CD14-positive monocyte (primary cell): ENCODE results near the gene CCDC154. TPM values are rescaled to one million over a fixed set of nuclear protein-coding genes. Genes with fewer than 3 reads are reported as not detected.

ENCODE experiments used
- DNase-seq, 3 donors: peaks; one replicate each; pipeline ENCODE4 v3.0.0-alpha.2; 2011 to 2022
- H2AFZ ChIP-seq: 2 replicates; pipeline ENCODE4 v1.6.0; 2012; ENCODE audit warnings: mild to moderate bottlenecking, low read depth, low read length, inconsistent platforms; ENCODE audit not compliant: insufficient read depth, poor library complexity, severe bottlenecking
- H3K27ac ChIP-seq, 2 donors: 1 replicate in 1 of 2; 2 replicates in 1 of 2; pipeline ENCODE4 v1.5.1; 2012 to 2013; ENCODE audit warnings: low read length in 2 of 2, control low read depth in 1 of 2, inconsistent platforms in 1 of 2, low read depth in 1 of 2, mild to moderate bottlenecking in 1 of 2
- H3K27me3 ChIP-seq, 2 donors: one replicate each; pipeline versions ENCODE4 v1.6.0 to v1.6.1; 2011 to 2013; ENCODE audit warnings: low read length in 2 of 2; ENCODE audit not compliant: control insufficient read depth in 2 of 2, insufficient read depth in 2 of 2
- H3K36me3 ChIP-seq, 2 donors: replicated peaks in 1 of 2; 1 replicate in 1 of 2; 2 replicates in 1 of 2; pipeline versions ENCODE4 v1.5.1 to v1.6.1; 2012 to 2013; ENCODE audit warnings: low read length in 2 of 2, control low read depth in 1 of 2, inconsistent platforms in 1 of 2, mild to moderate bottlenecking in 1 of 2; ENCODE audit not compliant: insufficient read depth in 2 of 2, control insufficient read depth in 1 of 2
- H3K4me1 ChIP-seq, 2 donors: 1 replicate in 1 of 2; 2 replicates in 1 of 2; pipeline versions ENCODE4 v1.5.1 to v1.6.1; 2012 to 2013; ENCODE audit warnings: low read length in 2 of 2, control low read depth in 1 of 2, inconsistent platforms in 1 of 2, mild to moderate bottlenecking in 1 of 2, moderate library complexity in 1 of 2; ENCODE audit not compliant: insufficient read depth in 2 of 2, control insufficient read depth in 1 of 2
- H3K4me2 ChIP-seq: replicated peaks from 2 replicates; pipeline ENCODE3; 2012; ENCODE audit warnings: low read length, moderate library complexity, mild to moderate bottlenecking; ENCODE audit not compliant: poor library complexity, severe bottlenecking; ENCODE audit errors: extremely low read depth
- H3K4me3 ChIP-seq, 3 experiments: fragments of 200-600 bp in 1 of 3; sonication (generic) in 1 of 3; replicated peaks in 1 of 3; 1 replicate in 2 of 3; 2 replicates in 1 of 3; pipeline ENCODE4 v1.5.1; 2011 to 2013; ENCODE audit warnings: low read length in 3 of 3, mild to moderate bottlenecking in 3 of 3, control low read depth in 2 of 3, low read depth in 2 of 3, inconsistent platforms in 1 of 3, moderate library complexity in 1 of 3
- H3K79me2 ChIP-seq: 2 replicates; pipeline ENCODE4 v1.6.0; 2012; ENCODE audit warnings: mild to moderate bottlenecking, control low read depth, inconsistent platforms, low read length, moderate library complexity; ENCODE audit not compliant: insufficient read depth
- H3K9ac ChIP-seq: 2 replicates; pipeline ENCODE4 v1.6.0; 2017; ENCODE audit warnings: low read length, mild to moderate bottlenecking; ENCODE audit not compliant: insufficient read depth, poor library complexity, severe bottlenecking
- H3K9me3 ChIP-seq, 2 donors: replicated peaks in 1 of 2; 1 replicate in 1 of 2; 2 replicates in 1 of 2; pipeline versions ENCODE4 v1.5.1 to v1.6.1; 2012 to 2013; ENCODE audit warnings: low read length in 2 of 2, control low read depth in 1 of 2; ENCODE audit not compliant: control insufficient read depth in 1 of 2, insufficient read depth in 1 of 2
- H4K20me1 ChIP-seq: 2 replicates; pipeline ENCODE4 v1.6.0; 2012; ENCODE audit warnings: mild to moderate bottlenecking, low read length, control low read depth, moderate library complexity; ENCODE audit not compliant: insufficient read depth
- H3K27ac Mint-ChIP-seq, 7 donors: one replicate each; pipeline ENCODE4 v1.8.0; 2020; ENCODE audit warnings: mild to moderate bottlenecking in 7 of 7, mixed read lengths in 7 of 7, moderate library complexity in 6 of 7, inconsistent platforms in 2 of 7
- H3K27me3 Mint-ChIP-seq, 3 donors: one replicate each; pipeline ENCODE4 v1.8.0; 2021 to 2022; ENCODE audit warnings: low read depth in 3 of 3, mild to moderate bottlenecking in 3 of 3, mixed read lengths in 3 of 3, moderate library complexity in 3 of 3, inconsistent platforms in 1 of 3
- H3K36me3 Mint-ChIP-seq, 2 donors: one replicate each; pipeline ENCODE4 v1.8.0; 2020; ENCODE audit warnings: mixed read lengths in 2 of 2, inconsistent platforms in 1 of 2, mild to moderate bottlenecking in 1 of 2
- H3K4me1 Mint-ChIP-seq: one replicate; pipeline ENCODE4 v1.8.0; 2020; ENCODE audit warnings: mild to moderate bottlenecking, mixed read lengths
- H3K4me3 Mint-ChIP-seq, 2 donors: one replicate each; pipeline ENCODE4 v1.8.0; 2020; ENCODE audit warnings: mild to moderate bottlenecking in 2 of 2, mixed read lengths in 2 of 2, moderate library complexity in 1 of 2
- H3K9me3 Mint-ChIP-seq, 7 donors: one replicate each; pipeline ENCODE4 v1.8.0; 2020 to 2022; ENCODE audit warnings: mixed read lengths in 7 of 7, mild to moderate bottlenecking in 6 of 7, moderate library complexity in 6 of 7, inconsistent platforms in 2 of 7
- WGBS: methylation state at CpG from one replicate; pipeline ENCODE4 v1.1.5; 2013; ENCODE audit warnings: missing lambda C conversion rate; ENCODE audit not compliant: insufficient coverage; 5-methylcytosine and 5-hydroxymethylcytosine counted together
- intact Hi-C, 2 donors: fragments of 100-400 bp; cut with micrococcal nuclease; formaldehyde crosslinking; loops; one replicate each; pipeline versions ENCODE4 v1.15.0 to v1.15.1; 2023
- polyA plus RNA-seq, 3 donors: library from polyadenylated mRNA; depleted of rRNA in 1 of 3; unstranded in 2 of 3; stranded (reverse) in 1 of 3; fragments of 300-500 nt in 2 of 3; fragments of >200 nt in 1 of 3; fragmentation: Illumina TruSeq in 2 of 3; gene quantifications; 1 replicate in 2 of 3; 2 replicates in 1 of 3; pipeline ENCODE4 v1.2.3, GENCODE V29; 2012 to 2021
- TF ChIP-seq, protein P1 (sequence below): fragments of 200-600 bp; IDR thresholded peaks from one replicate; pipeline ENCODE4 v1.8.0; 2022; ENCODE audit warnings: antibody characterized with exemption, mild to moderate bottlenecking

The CCDC154 gene
- polyA plus RNA-seq, 3 donors, result 5.9 TPM; not detected in 2

GRCh38 chr16:1435921-1436697 is 8.2 kb downstream of the CCDC154 start:
- intact Hi-C loops, result no loop called here
- H3K27ac Mint-ChIP-seq, result no peak overlapping the region
- 95% methylated on average over 19 of the region's 32 CpGs for WGBS

More at GRCh38 chr16:1435921-1436697, 8.2 kb downstream of the CCDC154 start:
- Histone ChIP-seq H4K20me1 (no peaks in the 10 kb centered on the region), H3K9ac (no peak overlapping the region), H3K79me2 (no peaks in the 10 kb centered on the region), H3K4me3 (no peak overlapping the region), H2AFZ (no peak overlapping the region), H3K4me2 (no peak overlapping the region), H3K4me1 (peaks cover 0 to 13% of the 10 kb centered on the region in 2 donors), H3K27ac (no peak overlapping the region), H3K27me3 (peaks cover 0 to 27% of the 10 kb centered on the region in 2 donors), H3K36me3 (peaks cover 0 to 4% of the 10 kb centered on the region in 2 donors), H3K9me3 (no peaks in the 10 kb centered on the region)
- no peak for DNase-seq
- TF ChIP-seq, protein P1, sequence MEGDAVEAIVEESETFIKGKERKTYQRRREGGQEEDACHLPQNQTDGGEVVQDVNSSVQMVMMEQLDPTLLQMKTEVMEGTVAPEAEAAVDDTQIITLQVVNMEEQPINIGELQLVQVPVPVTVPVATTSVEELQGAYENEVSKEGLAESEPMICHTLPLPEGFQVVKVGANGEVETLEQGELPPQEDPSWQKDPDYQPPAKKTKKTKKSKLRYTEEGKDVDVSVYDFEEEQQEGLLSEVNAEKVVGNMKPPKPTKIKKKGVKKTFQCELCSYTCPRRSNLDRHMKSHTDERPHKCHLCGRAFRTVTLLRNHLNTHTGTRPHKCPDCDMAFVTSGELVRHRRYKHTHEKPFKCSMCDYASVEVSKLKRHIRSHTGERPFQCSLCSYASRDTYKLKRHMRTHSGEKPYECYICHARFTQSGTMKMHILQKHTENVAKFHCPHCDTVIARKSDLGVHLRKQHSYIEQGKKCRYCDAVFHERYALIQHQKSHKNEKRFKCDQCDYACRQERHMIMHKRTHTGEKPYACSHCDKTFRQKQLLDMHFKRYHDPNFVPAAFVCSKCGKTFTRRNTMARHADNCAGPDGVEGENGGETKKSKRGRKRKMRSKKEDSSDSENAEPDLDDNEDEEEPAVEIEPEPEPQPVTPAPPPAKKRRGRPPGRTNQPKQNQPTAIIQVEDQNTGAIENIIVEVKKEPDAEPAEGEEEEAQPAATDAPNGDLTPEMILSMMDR, result no peak
- H3K4me3 Mint-ChIP-seq, result no peak overlapping the region
- peaks cover 0 to 15% of the 10 kb centered on the region in 2 donors for H3K36me3 Mint-ChIP-seq
- peaks cover 0 to 2% (median 0%) of the 10 kb centered on the region in 7 donors for H3K9me3 Mint-ChIP-seq
- H3K4me1 Mint-ChIP-seq, result peaks cover 3% of the 10 kb centered on the region
- peaks cover 4 to 27% (median 7%) of the 10 kb centered on the region in 3 donors for H3K27me3 Mint-ChIP-seq
